DND-41 (cell line): ENCODE data around the gene CCDC160.

Source experiments
- ATAC-seq: fragments of 200-7000 bp; cut with Tn5 transposase; 3 replicates; pipeline ENCODE4 v1.9.1; 2021; ENCODE audit warnings: low read depth; ENCODE audit not compliant: insufficient read depth
- DNase-seq: peaks from one replicate; pipeline ENCODE4 v3.0.0-alpha.2; 2020
- H2AFZ ChIP-seq: 2 replicates; pipeline ENCODE4 v1.6.0; 2012; ENCODE audit warnings: low read depth, low read length
- H3K27ac ChIP-seq: 2 replicates; pipeline ENCODE4 v1.5.1; 2012; ENCODE audit warnings: low read length, inconsistent platforms
- H3K27me3 ChIP-seq: fragments of 200-600 bp; sonication (generic); 2 replicates; pipeline ENCODE4 v1.6.0; 2012; ENCODE audit warnings: low read length, mild to moderate bottlenecking, inconsistent platforms; ENCODE audit not compliant: insufficient read depth, poor library complexity
- H3K36me3 ChIP-seq: 2 replicates; pipeline ENCODE4 v1.5.1; 2012; ENCODE audit warnings: low read length, inconsistent platforms; ENCODE audit not compliant: insufficient read depth
- H3K4me1 ChIP-seq: 2 replicates; pipeline ENCODE4 v1.5.1; 2012; ENCODE audit warnings: mild to moderate bottlenecking, low read length; ENCODE audit not compliant: insufficient read depth
- H3K4me2 ChIP-seq: 2 replicates; pipeline ENCODE4 v1.6.0; 2012; ENCODE audit warnings: mild to moderate bottlenecking, moderate library complexity, low read length, inconsistent platforms; ENCODE audit not compliant: insufficient read depth
- H3K4me3 ChIP-seq, 2 experiments: fragments of 200-600 bp in 1 of 2; shearing (Covaris generic) in 1 of 2; 2 replicates each; pipeline ENCODE4 v1.5.1; 2012 to 2016; ENCODE audit warnings: inconsistent platforms in 2 of 2, low read length in 2 of 2, mild to moderate bottlenecking in 2 of 2, low read depth in 1 of 2, moderate library complexity in 1 of 2
- H3K79me2 ChIP-seq: 2 replicates; pipeline ENCODE4 v1.6.0; 2012; ENCODE audit warnings: low read length, inconsistent platforms; ENCODE audit not compliant: insufficient read depth
- H3K9ac ChIP-seq: 2 replicates; pipeline ENCODE4 v1.6.0; 2012; ENCODE audit warnings: low read depth, mild to moderate bottlenecking, inconsistent platforms, low read length, moderate library complexity
- H3K9me3 ChIP-seq: 2 replicates; pipeline ENCODE4 v1.5.1; 2012; ENCODE audit warnings: low read length, moderate library complexity, mild to moderate bottlenecking, inconsistent platforms; ENCODE audit not compliant: insufficient read depth, severe bottlenecking
- H4K20me1 ChIP-seq: 2 replicates; pipeline ENCODE4 v1.6.0; 2012; ENCODE audit warnings: low read length; ENCODE audit not compliant: insufficient read depth
- EZH2 ChIP-seq: IDR thresholded peaks from 3 replicates; pipeline ENCODE4 v1.6.1; 2012; ENCODE audit warnings: borderline replicate concordance, low read depth, mild to moderate bottlenecking, moderate library complexity, low read length, inconsistent platforms; ENCODE audit not compliant: severe bottlenecking
- TF ChIP-seq, protein P1 (sequence below): IDR thresholded peaks from 2 replicates; pipeline ENCODE4 v1.5.1; 2012; ENCODE audit warnings: borderline replicate concordance, low read length, moderate library complexity, mild to moderate bottlenecking; ENCODE audit not compliant: poor library complexity, severe bottlenecking; ENCODE audit errors: extremely low read depth

Gene CCDC160

GRCh38 chrX:134236626-134237614 lies at the start of gene CCDC160:
TSS of gene CCDC160 (plus strand) at chrX:134237182. CDS start at chrX:134244801, 7,619 bp downstream.
- H4K20me1 ChIP-seq, result no peaks in the 10 kb centered on the region
- H3K4me2 ChIP-seq, result no peak within 1 kb of the TSS
- no peaks in the 10 kb centered on the region for H3K79me2 ChIP-seq
- H3K9ac ChIP-seq, result no peak within 1 kb of the TSS
- DNase-seq, result no peak
- H3K27ac ChIP-seq, result no peak within 1 kb of the TSS
- TF ChIP-seq EZH2, result no peak
- TF ChIP-seq, protein P1, sequence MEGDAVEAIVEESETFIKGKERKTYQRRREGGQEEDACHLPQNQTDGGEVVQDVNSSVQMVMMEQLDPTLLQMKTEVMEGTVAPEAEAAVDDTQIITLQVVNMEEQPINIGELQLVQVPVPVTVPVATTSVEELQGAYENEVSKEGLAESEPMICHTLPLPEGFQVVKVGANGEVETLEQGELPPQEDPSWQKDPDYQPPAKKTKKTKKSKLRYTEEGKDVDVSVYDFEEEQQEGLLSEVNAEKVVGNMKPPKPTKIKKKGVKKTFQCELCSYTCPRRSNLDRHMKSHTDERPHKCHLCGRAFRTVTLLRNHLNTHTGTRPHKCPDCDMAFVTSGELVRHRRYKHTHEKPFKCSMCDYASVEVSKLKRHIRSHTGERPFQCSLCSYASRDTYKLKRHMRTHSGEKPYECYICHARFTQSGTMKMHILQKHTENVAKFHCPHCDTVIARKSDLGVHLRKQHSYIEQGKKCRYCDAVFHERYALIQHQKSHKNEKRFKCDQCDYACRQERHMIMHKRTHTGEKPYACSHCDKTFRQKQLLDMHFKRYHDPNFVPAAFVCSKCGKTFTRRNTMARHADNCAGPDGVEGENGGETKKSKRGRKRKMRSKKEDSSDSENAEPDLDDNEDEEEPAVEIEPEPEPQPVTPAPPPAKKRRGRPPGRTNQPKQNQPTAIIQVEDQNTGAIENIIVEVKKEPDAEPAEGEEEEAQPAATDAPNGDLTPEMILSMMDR, result no peak
- no peak for ATAC-seq
- H3K4me1 ChIP-seq, result no peaks in the 10 kb centered on the region
- H3K4me3 ChIP-seq, result no peak within 1 kb of the TSS
- no peak within 1 kb of the TSS for H2AFZ ChIP-seq
- H3K9me3 ChIP-seq, result no peaks in the 10 kb centered on the region
- no peaks in the 10 kb centered on the region for H3K27me3 ChIP-seq
- no peaks in the 10 kb centered on the region for H3K36me3 ChIP-seq

GRCh38 chrX:134191281-134191680 lies 45.7 kb upstream of the CCDC160 start:
- Histone ChIP-seq H3K9ac (no peak overlapping the region), H3K79me2 (peaks cover 15% of the 10 kb centered on the region), H3K36me3 (no peaks in the 10 kb centered on the region), H3K4me3 (no peak overlapping the region), H3K4me2 (no peak overlapping the region), H3K27me3 (no peaks in the 10 kb centered on the region), H4K20me1 (no peaks in the 10 kb centered on the region), H3K27ac (no peak overlapping the region), H3K4me1 (peaks cover 32% of the 10 kb centered on the region), H2AFZ (no peak overlapping the region), H3K9me3 (no peaks in the 10 kb centered on the region)
- ATAC-seq (no peak), DNase-seq (no peak)
- TF ChIP-seq, protein P1, result no peak
- no peak for TF ChIP-seq EZH2

GRCh38 chrX:134194915-134195314 lies 42.1 kb upstream of the CCDC160 start:
- Histone ChIP-seq H3K9ac (no peak overlapping the region), H3K79me2 (no peaks in the 10 kb centered on the region), H3K36me3 (no peaks in the 10 kb centered on the region), H2AFZ (no peak overlapping the region), H3K4me1 (peaks cover 4% of the 10 kb centered on the region), H3K4me3 (no peak overlapping the region), H3K4me2 (no peak overlapping the region), H3K27ac (no peak overlapping the region), H4K20me1 (no peaks in the 10 kb centered on the region), H3K27me3 (no peaks in the 10 kb centered on the region), H3K9me3 (no peaks in the 10 kb centered on the region)
- ATAC-seq (no peak), DNase-seq (no peak)
- TF ChIP-seq, protein P1, result no peak
- no peak for TF ChIP-seq EZH2
